Muscle of arm (tissue), 12 donors: ENCODE data around the gene EML6. TPM values are rescaled to one million over a fixed set of nuclear protein-coding genes. Genes with fewer than 3 reads are reported as not detected.

Experiments used
- DNase-seq: peaks from one replicate; pipeline ENCODE4 v3.0.0-alpha.2; 2013
- polyA plus RNA-seq, 12 donors: library from polyadenylated mRNA; unstranded; fragments of 120-200 nt; gene quantifications; one replicate each; pipeline ENCODE4 v1.2.1, GENCODE V29; 2013; ENCODE audit not compliant: insufficient read length in 12 of 12

The EML6 gene
- polyA plus RNA-seq, 12 donors: 7.3 to 52.3 (median 28.1) TPM; not detected in 1

GRCh38 chr2:54752439-54752838 lies 29.0 kb downstream of the EML6 start:
- DNase-seq: no peak

- no peak for DNase-seq
Measured at GRCh38 chr2:54755641-54756326, 32.3 kb downstream of the EML6 start.

- no peak for DNase-seq
Measured at GRCh38 chr2:54757500-54757899, 34.0 kb downstream of the EML6 start.

- DNase-seq: no peak
Measured at GRCh38 chr2:54758951-54759350, 35.5 kb downstream of the EML6 start.

- no peak for DNase-seq
Measured at GRCh38 chr2:54760310-54760709, 36.8 kb downstream of the EML6 start.

- DNase-seq: no peak
Measured at GRCh38 chr2:54763636-54764291, 40.3 kb downstream of the EML6 start.

GRCh38 chr2:54767921-54768320 lies 44.5 kb downstream of the EML6 start:
- DNase-seq: no peak

GRCh38 chr2:54768772-54769428 lies 45.4 kb downstream of the EML6 start:
- DNase-seq: peak; percentile 11

- no peak for DNase-seq
Measured at GRCh38 chr2:54770211-54770610, 46.7 kb downstream of the EML6 start.

GRCh38 chr2:54770676-54771075 lies 47.2 kb downstream of the EML6 start:
- no peak for DNase-seq

- no peak for DNase-seq
Measured at GRCh38 chr2:54771166-54771885, 47.9 kb downstream of the EML6 start.

GRCh38 chr2:54772110-54772509 lies 48.6 kb downstream of the EML6 start:
- no peak for DNase-seq

- DNase-seq: no peak
Measured at GRCh38 chr2:54772531-54772930, 49.1 kb downstream of the EML6 start.

GRCh38 chr2:54773233-54773632 lies 49.8 kb downstream of the EML6 start:
- DNase-seq: no peak

- DNase-seq: no peak
Measured at GRCh38 chr2:54773838-54774237, 50.4 kb downstream of the EML6 start.

GRCh38 chr2:54775710-54776109 lies 52.2 kb downstream of the EML6 start:
- DNase-seq: no peak

- DNase-seq: no peak
Measured at GRCh38 chr2:54776494-54776893, 53.0 kb downstream of the EML6 start.

- DNase-seq: no peak
Measured at GRCh38 chr2:54783349-54783748, 59.9 kb downstream of the EML6 start.

GRCh38 chr2:54787270-54787669 lies 63.8 kb downstream of the EML6 start:
- DNase-seq: no peak

- no peak for DNase-seq
Measured at GRCh38 chr2:54787755-54788366, 64.4 kb downstream of the EML6 start.

- DNase-seq: no peak
Measured at GRCh38 chr2:54789878-54790277, 66.4 kb downstream of the EML6 start.

GRCh38 chr2:54791831-54792230 lies 68.4 kb downstream of the EML6 start:
- no peak for DNase-seq
